Measurements from ENCODE around the gene RBM27.
"Not testable (repeated sequence)": the region's sequence is repeated elsewhere in the genome, so short reads cannot be mapped to it uniquely, and the experiment has no call there.

Gene RBM27

GRCh38 chr5:146205499-146206202, 2.2 kb downstream of the RBM27 start:
- no peak for DNase-seq

DNA sequence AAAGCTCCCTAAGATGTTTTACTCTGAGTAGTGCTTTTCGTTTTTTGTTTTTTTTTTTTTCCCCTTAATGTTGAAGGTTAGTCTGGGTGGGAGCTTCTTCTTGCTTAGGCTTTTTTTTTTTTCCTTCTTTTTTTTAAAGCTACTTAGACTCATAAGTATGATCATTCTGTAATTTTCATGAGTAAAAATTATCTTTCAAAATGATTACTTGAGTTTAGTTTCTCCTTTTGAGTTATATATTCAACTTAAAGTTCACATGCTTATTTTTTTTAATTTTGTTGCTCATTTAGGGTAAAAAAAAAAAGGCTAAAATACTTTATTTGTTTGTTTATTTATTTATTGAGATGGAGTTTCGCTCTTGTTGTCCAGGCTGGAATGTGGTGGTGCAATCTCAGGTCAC, 2.9 kb downstream of the RBM27 start:
- no peak for DNase-seq

DNA sequence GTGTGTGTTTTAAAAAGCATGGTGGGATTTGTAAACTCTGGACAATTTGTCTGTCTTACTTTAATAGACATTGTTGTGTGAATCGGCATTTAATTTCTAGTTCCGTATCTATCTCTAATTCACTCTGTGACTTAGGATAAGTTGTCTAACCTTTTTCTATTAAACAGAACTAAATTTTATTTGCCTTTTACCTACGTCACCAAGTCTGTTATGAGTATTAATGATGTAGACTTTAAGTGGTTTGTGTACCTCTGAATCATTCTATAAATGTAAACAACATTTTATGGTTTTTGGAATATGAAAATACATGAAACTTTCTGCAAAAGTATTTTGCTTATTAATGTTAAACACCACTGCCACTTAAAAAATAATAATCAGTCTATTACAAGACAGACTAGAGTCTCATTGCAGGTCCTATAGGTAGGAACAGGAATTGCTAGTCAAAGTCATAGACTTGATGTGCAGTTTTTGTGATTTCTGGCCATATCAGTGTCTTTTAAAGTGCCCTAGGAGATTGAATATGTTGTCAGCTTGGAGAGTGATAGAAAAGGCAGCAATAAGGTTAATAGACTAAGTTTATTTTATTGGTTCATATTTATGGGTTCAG, 5.6 kb downstream of the RBM27 start:
- DNase-seq: no peak

DNA sequence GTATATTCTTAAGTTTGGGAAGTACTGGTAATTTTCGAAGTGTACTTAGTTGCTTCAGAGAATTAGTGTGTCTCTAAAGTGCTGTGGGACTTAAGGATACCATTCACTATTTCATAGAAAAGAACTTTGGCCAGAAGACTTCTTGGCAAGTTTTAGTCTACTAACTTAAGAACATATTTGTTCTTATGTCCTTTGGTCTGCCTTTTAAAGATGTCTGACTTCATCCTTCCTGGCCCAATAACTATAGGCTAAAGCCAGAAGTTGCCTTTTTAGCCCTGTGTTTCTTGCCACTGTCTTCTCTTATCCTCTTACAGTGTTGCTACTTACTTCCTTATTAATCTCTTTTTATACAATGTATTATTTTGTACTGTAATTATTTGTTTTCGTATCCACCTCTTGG, 6.3 kb downstream of the RBM27 start:
- DNase-seq: no peak

DNA sequence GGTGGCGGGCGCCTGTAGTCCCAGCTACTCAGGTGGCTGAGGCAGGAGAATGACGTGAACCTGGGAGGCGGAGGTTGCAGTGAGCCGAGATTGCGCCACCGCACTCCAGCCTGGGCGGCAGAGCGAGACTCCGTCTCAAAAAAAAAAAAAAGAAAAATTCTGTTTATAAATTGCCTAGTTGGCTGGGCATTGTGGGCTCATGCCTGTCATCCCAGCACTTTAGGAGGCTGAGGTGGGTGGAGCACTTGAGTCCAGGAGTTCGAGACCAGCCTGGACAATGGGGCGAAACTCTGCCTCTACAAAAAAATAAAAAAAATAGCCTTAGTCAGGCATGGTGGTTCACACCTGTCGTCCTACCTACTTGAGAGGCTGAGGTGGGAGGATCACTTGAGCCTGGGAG, 7.4 kb downstream of the RBM27 start:
- not testable (repeated sequence) for DNase-seq

- no peak for DNase-seq
These were observed 9.9 kb downstream of the RBM27 start for GRCh38 chr5:146213210-146213826.

- not testable (repeated sequence) for DNase-seq
These were observed 11.5 kb downstream of the RBM27 start for GRCh38 chr5:146214881-146215280.

GRCh38 chr5:146218168-146218567, 14.8 kb downstream of the RBM27 start:
- DNase-seq: no peak

GRCh38 chr5:146219243-146219642, 15.8 kb downstream of the RBM27 start:
- DNase-seq: no peak

DNA sequence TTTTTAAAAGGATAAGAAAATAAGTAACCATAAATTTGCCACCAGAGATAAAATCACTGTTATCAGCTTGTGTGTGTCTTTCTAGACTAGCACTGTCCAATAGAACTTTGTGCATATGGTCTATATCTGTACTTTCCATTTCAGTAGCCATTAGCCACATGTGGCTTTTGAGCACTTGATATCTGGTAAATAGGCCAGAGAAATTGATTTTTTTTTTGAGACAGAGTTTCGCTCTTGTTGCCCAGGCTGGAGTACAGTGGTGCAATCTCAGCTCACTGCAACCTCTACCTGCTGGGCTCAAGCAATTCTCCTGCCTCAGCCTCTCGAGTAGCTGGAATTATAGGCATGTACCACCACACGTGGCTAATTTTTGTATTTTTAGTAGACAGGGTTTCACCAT, 17.8 kb downstream of the RBM27 start:
- no peak for DNase-seq

DNA sequence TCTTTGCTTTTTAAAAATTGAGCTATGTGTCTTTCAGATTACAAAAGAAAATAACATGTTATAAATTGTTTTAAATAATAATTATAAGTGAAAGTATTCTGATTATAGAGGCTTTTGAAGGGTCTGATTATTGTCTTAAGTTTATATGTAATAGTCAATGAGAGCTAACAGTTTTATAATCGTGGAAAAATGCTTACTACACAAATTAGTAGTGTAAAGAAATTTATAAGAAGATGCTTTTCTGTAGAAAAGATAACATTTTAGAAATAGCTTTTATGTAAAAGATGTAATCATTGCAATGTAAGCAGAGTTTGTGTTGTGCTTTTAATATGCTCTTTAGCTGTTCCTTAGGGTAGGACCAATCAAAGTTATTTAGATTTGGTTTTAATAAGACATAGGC, 18.6 kb downstream of the RBM27 start:
- no peak for DNase-seq

DNA sequence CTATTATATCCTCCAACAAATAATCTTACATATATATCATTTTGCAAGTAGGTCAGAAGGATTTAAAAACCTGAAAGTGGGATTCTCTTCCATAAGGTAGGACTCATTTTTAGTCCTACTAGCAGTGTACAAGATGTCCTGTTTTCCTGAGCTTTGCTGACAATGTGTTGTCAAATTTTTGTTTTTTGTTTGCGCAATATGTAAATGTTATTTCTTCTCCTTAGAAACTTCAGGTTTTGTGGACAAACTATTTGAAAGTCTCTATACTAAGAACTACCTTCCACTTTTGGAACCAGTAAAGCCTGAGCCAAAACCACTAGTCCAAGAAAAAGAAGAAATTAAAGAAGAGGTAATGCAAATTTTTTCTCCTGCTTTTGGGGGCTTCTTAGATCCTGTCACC, 19.8 kb downstream of the RBM27 start:
- DNase-seq: no peak

GRCh38 chr5:146229222-146229621, 25.8 kb downstream of the RBM27 start:
- no peak for DNase-seq

DNA sequence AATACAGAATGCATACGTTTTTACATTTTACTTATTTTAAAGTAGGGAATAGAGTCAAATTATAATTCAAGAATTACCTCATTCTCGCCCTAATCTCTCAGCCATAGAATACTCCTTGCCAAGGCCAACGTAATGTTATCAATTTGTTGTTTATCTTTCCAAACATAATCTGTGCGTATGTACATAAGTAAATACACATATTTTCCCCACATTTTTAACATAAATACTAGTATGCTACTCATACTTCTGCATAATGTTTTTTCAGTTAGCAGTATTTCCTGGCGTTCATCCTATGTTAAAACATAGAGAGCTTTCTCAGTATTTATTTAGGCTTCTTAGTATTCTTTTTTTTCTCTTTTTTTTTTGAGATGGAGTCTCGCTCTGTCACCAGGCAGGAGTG, 28.8 kb downstream of the RBM27 start:
- DNase-seq: no peak

DNA sequence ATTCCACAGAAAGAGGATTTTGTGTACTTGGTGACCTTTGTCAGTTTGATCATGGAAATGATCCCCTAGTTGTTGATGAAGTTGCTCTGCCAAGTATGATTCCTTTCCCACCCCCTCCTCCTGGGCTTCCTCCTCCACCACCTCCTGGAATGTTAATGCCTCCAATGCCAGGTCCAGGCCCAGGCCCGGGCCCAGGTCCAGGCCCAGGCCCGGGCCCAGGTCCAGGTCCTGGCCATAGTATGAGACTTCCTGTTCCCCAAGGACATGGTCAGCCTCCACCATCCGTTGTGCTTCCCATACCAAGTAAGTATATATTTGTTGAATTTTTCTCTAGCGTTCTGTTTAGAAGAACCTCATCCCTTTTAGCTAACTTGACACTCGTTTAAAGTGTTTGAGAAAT, 30.0 kb downstream of the RBM27 start:
- peak in 7 of 58 donors; percentile 2 to 9 (median 4) for DNase-seq

DNA sequence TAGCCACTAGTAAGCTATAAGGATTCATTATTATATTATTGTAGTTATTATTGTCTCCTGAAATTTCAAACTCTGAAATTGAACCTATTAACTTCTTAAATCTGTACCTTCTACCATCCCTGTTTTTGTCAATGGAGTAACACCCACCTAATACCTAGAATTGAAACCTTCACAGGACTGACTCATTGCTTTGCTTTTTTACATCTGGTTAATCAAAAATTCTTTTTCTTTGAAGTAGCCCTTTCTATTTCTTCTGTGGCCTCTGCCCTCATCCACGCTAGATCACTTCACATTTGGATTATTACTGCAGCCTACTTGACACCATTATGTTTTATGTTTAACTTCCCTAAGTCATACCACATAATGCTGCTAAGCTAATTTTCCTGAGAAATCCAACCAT, 35.6 kb downstream of the RBM27 start:
- no peak for DNase-seq

- no peak for DNase-seq
These were observed 37.5 kb downstream of the RBM27 start for GRCh38 chr5:146240951-146241350.

- no peak for DNase-seq
These were observed 39.8 kb downstream of the RBM27 start for GRCh38 chr5:146243247-146243646.

- no peak for DNase-seq
These were observed 45.2 kb downstream of the RBM27 start for GRCh38 chr5:146248561-146248960.

- DNase-seq: no peak
These were observed 46.4 kb downstream of the RBM27 start for GRCh38 chr5:146249801-146250200.

Measured in anterior cingulate cortex (tissue), 58 donors.